AG04450 (cell line): ENCODE data around the gene ANTXRL. TPM values are rescaled to one million over a fixed set of nuclear protein-coding genes. Genes with fewer than 3 reads are reported as not detected.
"Not testable (repeated sequence)": the region's sequence is repeated elsewhere in the genome, so short reads cannot be mapped to it uniquely, and the experiment has no call there.

Experiments used
- CTCF ChIA-PET: fragments of 300-600, 350-600 bp; formaldehyde crosslinking; extraction: SDS; loops from one replicate; lab custom pipeline; 2022; ENCODE audit warnings: antibody characterized with exemption, inconsistent platforms; lab: Charles Lee
- POLR2A ChIA-PET: fragments of 350-600 bp; formaldehyde crosslinking; extraction: SDS; loops from one replicate; lab custom pipeline; 2021; ENCODE audit warnings: antibody characterized with exemption, inconsistent platforms; lab: Yijun Ruan, JAX
- DNase-seq: peaks from one replicate; pipeline ENCODE4 v3.0.0-alpha.2; 2011; ENCODE audit warnings: low read depth, low spot score
- H3K27ac ChIP-seq: one replicate; pipeline ENCODE4 v1.5.1; 2012; ENCODE audit warnings: low read depth, low read length, control low read depth
- H3K27me3 ChIP-seq: one replicate; pipeline ENCODE4 v1.6.0; 2012; ENCODE audit warnings: low read length; ENCODE audit not compliant: control insufficient read depth, insufficient read depth
- H3K4me3 ChIP-seq: 2 replicates; pipeline ENCODE4 v1.5.1; 2011; ENCODE audit warnings: mild to moderate bottlenecking, low read depth, low read length, control low read depth
- H3K9me3 ChIP-seq: 2 replicates; pipeline ENCODE4 v1.5.1; 2012; ENCODE audit warnings: low read length; ENCODE audit not compliant: control insufficient read depth, insufficient read depth
- CTCF ChIP-seq: IDR thresholded peaks from 2 replicates; pipeline ENCODE4 v1.5.1; 2011; ENCODE audit warnings: low read depth, low read length, control low read depth, inconsistent platforms
- polyA plus RNA-seq: library from polyadenylated mRNA; depleted of rRNA; stranded (reverse); fragments of >200 nt; gene quantifications from 2 replicates; pipeline ENCODE4 v1.2.3, GENCODE V29; 2011

The ANTXRL gene
- polyA plus RNA-seq, 1 experiment = not detected

- POLR2A ChIA-PET = no interaction called here
- DNase-seq = no peak
- CTCF ChIA-PET = interaction anchor here (0.6 to 1.6 kb wide), 4 partner anchors 9 to 260 kb away, joined by 3 read pairs; no protein-coding TSS in a partner anchor
- Histone ChIP-seq H3K9me3 (no peaks in the 10 kb centered on the region; the same call in 1 of the 2 replicates), H3K27me3 (peaks cover 5% of the 10 kb centered on the region), H3K4me3 (no peak overlapping the region), H3K27ac (no peak overlapping the region)
- peak; percentile 34; the same call in 1 of the 2 replicates for TF ChIP-seq CTCF
Observed at GRCh38 chr10:46255801-46256747, 30.7 kb upstream of the ANTXRL start.

GRCh38 chr10:46257099-46257498, 29.7 kb upstream of the ANTXRL start:
- H3K4me3 ChIP-seq = no peak overlapping the region
- ChIA-PET POLR2A (no interaction called here), CTCF (no interaction called here)
- H3K9me3 ChIP-seq = no peaks in the 10 kb centered on the region; the same call in 1 of the 2 replicates
- H3K27me3 ChIP-seq = peaks cover 10% of the 10 kb centered on the region
- no peak overlapping the region for H3K27ac ChIP-seq
- TF ChIP-seq CTCF = no peak
- no peak for DNase-seq

GRCh38 chr10:46262906-46263560, 23.8 kb upstream of the ANTXRL start:
- DNase-seq, POLR2A ChIA-PET, H3K9me3 ChIP-seq, CTCF ChIA-PET, H3K4me3 ChIP-seq, H3K27me3 ChIP-seq, H3K27ac ChIP-seq: not testable (repeated sequence)

GRCh38 chr10:46263831-46264268, 22.9 kb upstream of the ANTXRL start:
- H3K4me3 ChIP-seq = no peak overlapping the region
- no peak for DNase-seq
- POLR2A ChIA-PET = no interaction called here
- CTCF ChIA-PET = interaction anchor here (1.2 kb wide), 1 partner anchor 38 kb away, joined by 3 read pairs; no protein-coding TSS in a partner anchor
- H3K27ac ChIP-seq = no peak overlapping the region
- H3K27me3 ChIP-seq = peaks cover 6% of the 10 kb centered on the region
- no peaks in the 10 kb centered on the region; the same call in 1 of the 2 replicates for H3K9me3 ChIP-seq
- no peak for TF ChIP-seq CTCF

GRCh38 chr10:46264336-46264735, 22.5 kb upstream of the ANTXRL start:
- TF ChIP-seq CTCF = no peak
- ChIA-PET POLR2A (no interaction called here), CTCF (interaction anchor here (1.2 kb wide), 1 partner anchor 38 kb away, joined by 3 read pairs; no protein-coding TSS in a partner anchor)
- H3K27ac ChIP-seq = no peak overlapping the region
- DNase-seq = no peak
- no peaks in the 10 kb centered on the region; the same call in 1 of the 2 replicates for H3K9me3 ChIP-seq
- peaks cover 6% of the 10 kb centered on the region for H3K27me3 ChIP-seq
- H3K4me3 ChIP-seq = no peak overlapping the region
